Heart left ventricle (tissue), 16 donors: ENCODE measurements around the gene MOGAT3. TPM values are rescaled to one million over a fixed set of nuclear protein-coding genes. Genes with fewer than 3 reads are reported as not detected.
A peak's percentile ranks its signal among the peaks of the same experiment; 100 is the strongest.

ENCODE experiments used
- ATAC-seq, 4 donors: fragments of 200-7000 bp; cut with Tn5 transposase; one replicate each; pipeline ENCODE4 v1.9.1; 2020 to 2022; ENCODE audit warnings: moderate library complexity in 4 of 4, mild to moderate bottlenecking in 3 of 4, moderate number of reproducible peaks in 1 of 4
- DNase-seq, 5 donors: peaks; one replicate each; pipeline ENCODE4 v3.0.0-alpha.2; 2020
- H3K27ac ChIP-seq, 12 donors: fragments of 200-600 bp; sonication (generic) in 4 of 12; one replicate each; pipeline versions ENCODE4 v1.5.0 to v1.8.0; 2016 to 2022; ENCODE audit warnings: mild to moderate bottlenecking in 2 of 12
- H3K27me3 ChIP-seq, 9 donors: fragments of 200-600 bp; sonication (generic) in 2 of 9; one replicate each; pipeline versions ENCODE4 v1.5.1 to v1.8.0; 2016 to 2022; ENCODE audit warnings: mild to moderate bottlenecking in 3 of 9
- H3K36me3 ChIP-seq, 9 donors: fragments of 200-600 bp; sonication (generic) in 2 of 9; one replicate each; pipeline versions ENCODE4 v1.5.0 to v1.8.0; 2018 to 2022; ENCODE audit warnings: mild to moderate bottlenecking in 2 of 9
- H3K4me1 ChIP-seq, 12 donors: fragments of 200-600 bp; sonication (generic) in 4 of 12; one replicate each; pipeline versions ENCODE4 v1.5.0 to v1.8.0; 2016 to 2022; ENCODE audit warnings: mild to moderate bottlenecking in 3 of 12
- H3K4me3 ChIP-seq, 12 donors: fragments of 200-600 bp; sonication (generic) in 4 of 12; one replicate each; pipeline versions ENCODE4 v1.5.0 to v1.8.0; 2017 to 2022; ENCODE audit warnings: mild to moderate bottlenecking in 9 of 12, moderate library complexity in 4 of 12
- H3K9me3 ChIP-seq, 12 donors: fragments of 200-600 bp; sonication (generic) in 4 of 12; one replicate each; pipeline versions ENCODE4 v1.5.0 to v1.8.0; 2016 to 2022; ENCODE audit warnings: mild to moderate bottlenecking in 1 of 12
- POLR2A ChIP-seq, 2 donors: fragments of 450-650 bp; IDR thresholded peaks; one replicate each; pipeline ENCODE4 v1.6.1; 2017; ENCODE audit warnings: antibody characterized with exemption in 2 of 2, mild to moderate bottlenecking in 2 of 2, moderate library complexity in 2 of 2
- WGBS, 4 donors: extraction: QIAGEN DNeasy Blood & Tissue Kit in 2 of 4; methylation state at CpG; one replicate each; pipeline versions ENCODE4 v1.1.5 to v1.1.7; 2013 to 2018; 5-methylcytosine and 5-hydroxymethylcytosine counted together
- intact Hi-C, 10 donors: fragments of 100-400 bp; cut with DNase I; formaldehyde crosslinking; loops; one replicate each; pipeline versions ENCODE4 v1.11.1 to v1.14.2; 2022
- long read RNA-seq, 3 donors: library from polyadenylated mRNA; unstranded; transcript quantifications; one replicate each; pipeline ENCODE4 v2.0.0, GENCODE V29; 2020 to 2021
- polyA plus RNA-seq, 2 donors: library from polyadenylated mRNA; stranded (reverse); fragments of 200-250 nt; gene quantifications; one replicate each; pipeline ENCODE4 v1.2.3, GENCODE V29; 2013
- total RNA-seq, 9 donors: library from RNA; depleted of rRNA in 2 of 9; stranded (reverse); fragments of >200 nt in 2 of 9; fragmentation: NEBNext Ultra II Directional in 3 of 9; extraction: Animal tissue kit (Norgen Biotek cat#: 25700) in 3 of 9; gene quantifications; one replicate each; pipeline versions ENCODE4 v1.1.0 to v1.2.4, GENCODE V29; 2016 to 2023
- TF ChIP-seq, protein P1 (sequence below), 12 donors: fragments of 200-600 bp; sonication (generic) in 4 of 12; IDR thresholded peaks; one replicate each; pipeline versions ENCODE4 v1.5.0 to v1.8.0; 2018 to 2022; ENCODE audit warnings: antibody characterized with exemption in 12 of 12, mild to moderate bottlenecking in 5 of 12
- donor health status: ischemic (EF 13 %, LVEDD 7.1; RV severe dilation, severe dysfunction).
- donor health status: healthy with polysubstance abuse.
- donor health status: DM: no; HTN: yes; CAD: no.
- donor health status: DM: no; HTN: no; CAD: no.
- donor health status: ischemic (EF 25% LVEDD 6.9; RV normal size, moderate dysfunction).
- donor health status: ischemic (EF 25% LVEDD 5.7; RV mildly dilated, moderate dysfunction).
- donor health status: healthy.
- donor health status: DM: yes; HTN: yes; CAD: no.
- donor health status: ischemic (EF 35%, LVEDD 5.7; RV mildly dilated, moderate dysfunction).
- donor health status: nonischemic (EF 11% LVEDD 7.7; RV severe dilation, severe dysfunction).
- donor health status: DM: yes; HTN: yes; CAD: no.
- donor health status: PGD.
- donor health status: ischemic (EF 29% LVEDD 5.4; RV normal size, mild dysfunction).
- donor health status: nonischemic (EF 23%, LVEDD 6.1; RV moderate dilation, normal function).

Gene MOGAT3, protein sequence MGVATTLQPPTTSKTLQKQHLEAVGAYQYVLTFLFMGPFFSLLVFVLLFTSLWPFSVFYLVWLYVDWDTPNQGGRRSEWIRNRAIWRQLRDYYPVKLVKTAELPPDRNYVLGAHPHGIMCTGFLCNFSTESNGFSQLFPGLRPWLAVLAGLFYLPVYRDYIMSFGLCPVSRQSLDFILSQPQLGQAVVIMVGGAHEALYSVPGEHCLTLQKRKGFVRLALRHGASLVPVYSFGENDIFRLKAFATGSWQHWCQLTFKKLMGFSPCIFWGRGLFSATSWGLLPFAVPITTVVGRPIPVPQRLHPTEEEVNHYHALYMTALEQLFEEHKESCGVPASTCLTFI
- not detected for total RNA-seq
- not detected for polyA plus RNA-seq
- long read RNA-seq, donor 1: 0 reads
- long read RNA-seq, donor 2: 0 reads
- long read RNA-seq, donor 3: 0 reads

DNA sequence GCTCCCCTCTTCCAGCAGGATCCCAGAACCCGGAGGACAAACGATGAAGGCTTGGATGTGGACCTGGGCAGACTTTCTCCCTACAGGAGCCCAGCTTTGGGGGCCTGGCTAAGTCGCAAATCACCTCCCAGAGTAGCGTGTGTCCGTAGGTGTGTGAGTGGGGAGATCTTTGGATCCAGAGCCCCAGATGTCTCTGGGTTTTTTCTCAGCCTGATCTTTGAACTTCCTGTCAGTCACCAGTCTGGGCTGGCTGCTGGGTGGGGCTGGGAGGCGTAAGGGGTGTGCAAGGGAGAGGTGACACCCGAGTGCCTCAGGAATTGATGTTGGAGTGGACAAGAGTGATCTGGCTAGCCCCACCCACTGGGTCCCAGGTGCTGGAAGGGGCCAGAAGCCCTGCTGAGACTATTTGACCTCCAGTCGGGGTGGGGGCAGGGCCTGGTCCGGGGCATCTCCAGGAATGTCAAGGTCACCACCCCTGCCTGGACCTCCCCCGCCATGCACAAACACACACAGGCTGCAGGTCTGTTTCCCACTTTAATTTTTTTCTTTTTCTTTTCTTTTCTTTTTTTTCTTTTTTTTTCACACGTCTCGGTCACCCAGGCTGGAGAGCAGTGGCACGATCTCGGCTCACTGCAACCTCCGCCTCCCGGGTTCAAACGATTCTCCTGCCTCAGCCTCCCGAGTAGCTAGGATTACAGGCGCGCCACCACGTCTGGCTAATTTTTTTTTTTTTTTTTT is at the start of gene MOGAT3:
Gene MOGAT3, minus strand, starts transcription at position 175 of the 738 bp plus-strand sequence. CDS start 182 bp downstream, outside the sequence.
- H3K4me1 ChIP-seq: peaks cover 0 to 13% (median 8%) of the 10 kb centered on the region in 12 donors
- no peak within 1 kb of the TSS for H3K27ac ChIP-seq
- H3K9me3 ChIP-seq: no peaks in the 10 kb centered on the region
- H3K27me3 ChIP-seq: peaks cover 18 to 74% (median 34%) of the 10 kb centered on the region in 9 donors
- DNase-seq (no peak), ATAC-seq (no peak)
- TF ChIP-seq, protein P1, sequence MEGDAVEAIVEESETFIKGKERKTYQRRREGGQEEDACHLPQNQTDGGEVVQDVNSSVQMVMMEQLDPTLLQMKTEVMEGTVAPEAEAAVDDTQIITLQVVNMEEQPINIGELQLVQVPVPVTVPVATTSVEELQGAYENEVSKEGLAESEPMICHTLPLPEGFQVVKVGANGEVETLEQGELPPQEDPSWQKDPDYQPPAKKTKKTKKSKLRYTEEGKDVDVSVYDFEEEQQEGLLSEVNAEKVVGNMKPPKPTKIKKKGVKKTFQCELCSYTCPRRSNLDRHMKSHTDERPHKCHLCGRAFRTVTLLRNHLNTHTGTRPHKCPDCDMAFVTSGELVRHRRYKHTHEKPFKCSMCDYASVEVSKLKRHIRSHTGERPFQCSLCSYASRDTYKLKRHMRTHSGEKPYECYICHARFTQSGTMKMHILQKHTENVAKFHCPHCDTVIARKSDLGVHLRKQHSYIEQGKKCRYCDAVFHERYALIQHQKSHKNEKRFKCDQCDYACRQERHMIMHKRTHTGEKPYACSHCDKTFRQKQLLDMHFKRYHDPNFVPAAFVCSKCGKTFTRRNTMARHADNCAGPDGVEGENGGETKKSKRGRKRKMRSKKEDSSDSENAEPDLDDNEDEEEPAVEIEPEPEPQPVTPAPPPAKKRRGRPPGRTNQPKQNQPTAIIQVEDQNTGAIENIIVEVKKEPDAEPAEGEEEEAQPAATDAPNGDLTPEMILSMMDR (IDR thresholded peaks at IDR 0.05): no peak
- TF ChIP-seq POLR2A (IDR thresholded peaks at IDR 0.05): no peak
- intact Hi-C loops: loop anchor here in 1 of 10 donors (5.0 kb wide), 1 partner anchor 76 kb away; no protein-coding TSS in a partner anchor
- peaks cover 0 to 3% (median 0%) of the 10 kb centered on the region in 9 donors for H3K36me3 ChIP-seq
- WGBS, 4 donors: 27 to 39% (median 36%) methylated on average over 21 of the region's 21 CpGs
- peak within 1 kb of the TSS in 7 of 12 donors; percentile 7 to 28 (median 16) for H3K4me3 ChIP-seq

DNA sequence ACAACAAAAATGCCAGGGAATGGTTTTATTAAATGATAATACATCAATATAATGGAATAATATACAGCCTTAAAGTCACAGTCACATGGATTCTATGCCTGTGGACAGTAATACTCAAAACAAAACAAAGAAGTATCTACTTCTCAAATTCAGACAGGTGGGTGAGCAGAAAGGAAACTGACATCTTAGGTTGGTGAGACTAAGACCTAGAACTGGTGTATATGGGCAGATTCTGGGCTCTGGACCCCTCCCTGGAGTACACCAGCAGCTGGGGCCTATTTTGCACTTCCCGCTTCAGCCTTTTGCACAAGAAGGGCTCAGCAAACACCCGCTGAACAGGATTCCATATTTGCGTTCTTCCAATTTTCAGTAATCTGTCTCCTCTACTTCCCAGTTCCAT is 49.5 kb upstream of the MOGAT3 start:
- Histone ChIP-seq H3K27me3 (no peaks in the 10 kb centered on the region), H3K27ac (no peak overlapping the region), H3K36me3 (peaks cover 0 to 28% (median 15%) of the 10 kb centered on the region in 9 donors), H3K4me3 (peak overlapping the region in 1 of 12 donors; percentile 90), H3K4me1 (peaks cover 3 to 34% (median 24%) of the 10 kb centered on the region in 12 donors), H3K9me3 (no peaks in the 10 kb centered on the region)
- intact Hi-C loops: loop anchor here in 4 of 10 donors (5.0 kb wide), 2 partner anchors 33 to 38 kb away; partner anchors contain the start of genes PLOD3 (in 3 of the 4) and ZNHIT1 (in 3 of the 4)
- ATAC-seq (no peak), DNase-seq (no peak)
- TF ChIP-seq, protein P1 (IDR thresholded peaks at IDR 0.05): no peak
- TF ChIP-seq POLR2A (IDR thresholded peaks at IDR 0.05): no peak
- WGBS, 4 donors: 95 to 100% (median 100%) methylated on average over 3 of the region's 3 CpGs

DNA sequence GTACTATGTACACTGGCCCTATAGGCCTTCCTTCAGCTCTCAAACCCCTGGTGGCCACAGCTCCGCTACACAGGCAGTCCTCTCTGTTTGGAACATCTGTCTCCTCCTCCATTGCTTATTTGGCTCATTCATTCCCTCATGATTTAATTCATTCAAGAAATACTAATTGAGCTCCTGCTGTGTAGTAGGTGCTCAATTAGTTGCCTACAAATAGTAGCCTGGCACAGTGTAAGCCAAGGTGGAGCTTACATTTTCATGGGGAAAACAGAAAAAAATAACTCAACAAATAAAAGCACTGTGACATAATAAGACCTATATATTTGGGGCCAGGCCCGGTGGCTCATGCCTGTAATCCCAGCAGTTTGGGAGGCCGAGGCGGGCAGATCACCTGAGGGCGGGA is 47.4 kb upstream of the MOGAT3 start:
- intact Hi-C loops: loop anchor here in 1 of 10 donors (10.0 kb wide), 1 partner anchor 363 kb away; the partner anchor contains the start of gene UFSP1
- no peak for ATAC-seq

More for the DNA sequence above, 47.4 kb upstream of the MOGAT3 start:
- H3K4me3 ChIP-seq: no peak overlapping the region
- peaks cover 5 to 45% (median 35%) of the 10 kb centered on the region in 12 donors for H3K4me1 ChIP-seq
- 94 to 97% (median 95%) methylated on average over 5 of the region's 5 CpGs for WGBS, 4 donors
- H3K27me3 ChIP-seq: no peaks in the 10 kb centered on the region
- TF ChIP-seq, protein P1 (IDR thresholded peaks at IDR 0.05): no peak
- TF ChIP-seq POLR2A (IDR thresholded peaks at IDR 0.05): no peak
- DNase-seq: no peak
- H3K9me3 ChIP-seq: no peaks in the 10 kb centered on the region
- peaks cover 0 to 32% (median 16%) of the 10 kb centered on the region in 9 donors for H3K36me3 ChIP-seq
- H3K27ac ChIP-seq: no peak overlapping the region
